ENCODE measurements around the gene HCRT.

HCRT gene

GRCh38 chr17:42136654-42137051 is 48.6 kb downstream of the HCRT start:
- no peak for DNase-seq

- DNase-seq = peak in 1 of 2 donors; percentile 25
Measured at GRCh38 chr17:42135664-42136653, 49.3 kb downstream of the HCRT start.

GRCh38 chr17:42135151-42135550 is 50.1 kb downstream of the HCRT start:
- no peak for DNase-seq
